GM21528 (cell line): ENCODE data around the gene DAB2.
"Not testable (repeated sequence)": the region's sequence is repeated elsewhere in the genome, so short reads cannot be mapped to it uniquely, and the experiment has no call there.

Experiments used
- ATAC-seq: cut with Tn5 transposase; IDR thresholded peaks from one replicate; pipeline ENCODE4 v1.9.1; 2021; ENCODE audit warnings: mild to moderate bottlenecking, moderate library complexity; ENCODE audit not compliant: unreplicated experiment, low FRiP score

Gene DAB2

DNA sequence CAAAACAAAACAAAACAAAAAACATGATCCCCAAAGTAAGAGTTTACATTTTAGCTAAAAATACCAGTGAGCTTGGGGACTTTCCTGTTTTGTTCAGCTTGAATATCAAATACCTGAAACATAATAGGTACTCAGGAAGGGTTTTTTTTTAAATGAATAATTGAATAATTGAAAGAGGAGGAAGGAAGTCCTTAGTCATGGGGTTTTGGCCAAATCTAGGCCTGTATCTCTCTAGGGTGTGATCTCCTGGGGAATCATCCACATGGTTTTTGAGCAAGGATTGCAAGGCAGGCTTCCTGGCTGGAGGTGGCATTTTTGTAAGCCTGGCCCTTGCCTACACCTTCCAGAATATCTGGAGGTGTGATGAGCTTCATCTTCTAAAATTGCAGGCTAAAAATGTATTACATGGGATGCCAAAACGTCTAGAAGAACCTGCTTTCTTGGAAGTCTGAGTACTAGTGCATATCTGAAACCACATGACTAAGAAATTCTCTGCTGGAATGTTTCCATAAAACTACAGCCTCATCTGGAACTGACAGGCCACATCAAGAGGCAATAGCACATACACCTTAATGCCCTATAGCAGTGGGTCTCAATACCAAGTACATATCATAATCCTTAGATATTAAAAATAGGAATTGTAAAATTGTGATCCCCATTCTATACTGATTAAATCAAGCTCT lies 70.9 kb downstream of the DAB2 start:
- no peak for ATAC-seq

DNA sequence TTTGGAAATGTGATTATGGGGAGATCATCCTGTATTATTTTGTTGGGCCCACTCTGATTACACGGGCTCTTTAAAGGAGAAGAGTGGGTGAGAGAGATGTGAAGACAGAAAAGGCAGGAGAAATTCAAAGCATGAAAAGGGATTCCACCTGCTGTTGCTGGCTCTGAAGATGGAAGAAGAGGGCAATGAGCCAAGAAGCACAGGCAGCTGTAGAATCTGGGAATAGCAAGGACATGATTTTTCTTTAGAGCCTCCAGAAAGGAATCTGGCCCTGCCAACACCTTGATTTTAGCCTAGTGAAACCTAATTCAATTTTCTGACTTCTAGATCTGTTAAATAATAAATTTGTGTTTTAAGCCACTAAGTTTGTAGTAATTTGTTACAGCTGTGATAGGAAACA lies 71.8 kb downstream of the DAB2 start:
- no peak for ATAC-seq

DNA sequence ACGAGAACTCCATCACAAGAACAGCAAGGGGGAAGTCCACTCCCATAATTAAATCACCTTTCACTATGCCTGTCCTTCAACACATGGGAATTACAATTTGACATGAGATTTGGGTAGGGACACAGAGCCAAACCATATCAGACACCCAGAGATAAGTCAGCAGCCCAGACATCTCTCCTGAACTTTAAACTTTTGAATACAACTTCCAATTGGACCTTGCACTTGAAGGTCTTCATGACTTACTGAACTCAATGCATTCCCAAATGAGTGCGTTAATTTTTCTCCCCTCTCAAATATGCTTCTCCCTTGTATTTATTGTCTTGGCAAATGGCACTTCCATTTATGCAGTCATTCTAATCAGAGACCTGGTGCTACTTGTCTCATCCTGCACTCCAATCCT lies 72.6 kb downstream of the DAB2 start:
- no peak for ATAC-seq

DNA sequence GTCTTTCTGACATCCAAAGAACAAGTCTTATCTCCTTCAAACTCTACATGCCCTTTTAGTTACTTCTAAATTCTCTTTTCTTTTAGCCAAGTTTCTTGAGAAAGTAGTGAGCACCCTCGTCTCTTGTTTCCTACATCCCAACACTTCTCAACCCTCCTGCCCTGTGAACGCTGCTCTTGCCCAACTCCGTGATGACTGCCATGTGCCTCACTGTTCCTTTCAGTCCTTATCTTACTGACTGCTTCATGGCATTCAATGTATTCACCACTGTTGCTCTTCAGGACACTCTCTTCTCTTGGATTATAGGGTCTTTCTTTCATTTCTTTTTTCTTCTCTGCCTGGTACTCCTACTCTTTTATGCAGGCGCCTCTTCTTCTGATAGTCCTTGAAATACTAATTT lies 75.3 kb downstream of the DAB2 start:
- ATAC-seq: no peak

DNA sequence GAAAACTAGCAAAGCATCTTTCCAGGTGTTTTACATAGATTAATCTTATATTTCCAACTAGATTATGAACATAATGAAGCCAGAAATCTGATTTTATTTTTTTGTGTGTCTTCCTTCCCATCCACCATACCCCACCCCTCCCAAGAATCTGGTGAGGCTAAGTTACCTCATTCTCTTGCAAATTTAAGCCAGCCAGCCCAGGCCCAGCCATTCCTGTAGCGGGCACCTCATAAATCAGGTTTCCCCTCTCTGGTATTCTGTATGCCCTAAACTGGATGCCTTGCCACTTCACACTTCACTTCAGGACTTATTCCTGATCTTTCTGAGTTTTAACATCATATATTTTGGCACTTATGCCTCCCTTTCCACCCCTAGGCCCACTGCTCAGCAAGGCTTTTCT lies 82.3 kb downstream of the DAB2 start:
- no peak for ATAC-seq

DNA sequence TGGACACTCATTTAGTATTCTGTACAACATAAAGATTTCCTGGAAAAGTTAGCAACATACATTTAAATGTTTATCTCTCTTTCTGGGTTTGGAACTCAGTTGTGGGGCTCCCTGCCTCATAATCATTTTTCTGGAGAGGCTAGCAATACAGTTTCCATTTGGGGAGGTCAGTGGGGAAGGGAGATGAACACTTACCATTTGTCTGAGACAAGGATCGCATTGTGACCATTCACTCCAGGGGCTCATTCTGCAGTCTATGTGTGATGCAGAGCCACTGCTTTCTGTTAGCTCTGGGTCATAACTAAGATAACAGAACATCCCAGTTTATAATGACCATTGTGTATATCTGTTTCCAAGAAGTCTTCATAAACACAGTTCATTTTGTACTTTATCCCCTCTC lies 82.9 kb downstream of the DAB2 start:
- ATAC-seq: no peak

DNA sequence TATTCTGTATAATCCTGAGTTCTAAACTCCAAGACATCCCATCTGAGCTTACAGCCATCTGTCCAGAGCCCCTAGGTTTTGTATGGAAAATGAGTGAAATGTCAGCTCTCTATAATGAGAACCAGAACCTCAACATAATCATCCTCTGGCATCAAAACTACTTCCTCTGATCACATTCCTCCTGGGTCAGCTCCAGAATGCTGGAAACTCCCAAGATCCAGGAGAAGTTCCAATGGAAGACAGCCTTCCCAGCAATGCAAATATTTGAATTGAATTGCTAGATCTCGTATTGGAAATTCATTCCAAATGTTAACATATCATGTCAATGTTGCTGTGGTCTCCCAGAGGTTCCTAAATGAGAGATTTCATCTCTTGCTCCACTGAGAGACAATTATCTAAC lies 84.3 kb downstream of the DAB2 start:
- no peak for ATAC-seq

DNA sequence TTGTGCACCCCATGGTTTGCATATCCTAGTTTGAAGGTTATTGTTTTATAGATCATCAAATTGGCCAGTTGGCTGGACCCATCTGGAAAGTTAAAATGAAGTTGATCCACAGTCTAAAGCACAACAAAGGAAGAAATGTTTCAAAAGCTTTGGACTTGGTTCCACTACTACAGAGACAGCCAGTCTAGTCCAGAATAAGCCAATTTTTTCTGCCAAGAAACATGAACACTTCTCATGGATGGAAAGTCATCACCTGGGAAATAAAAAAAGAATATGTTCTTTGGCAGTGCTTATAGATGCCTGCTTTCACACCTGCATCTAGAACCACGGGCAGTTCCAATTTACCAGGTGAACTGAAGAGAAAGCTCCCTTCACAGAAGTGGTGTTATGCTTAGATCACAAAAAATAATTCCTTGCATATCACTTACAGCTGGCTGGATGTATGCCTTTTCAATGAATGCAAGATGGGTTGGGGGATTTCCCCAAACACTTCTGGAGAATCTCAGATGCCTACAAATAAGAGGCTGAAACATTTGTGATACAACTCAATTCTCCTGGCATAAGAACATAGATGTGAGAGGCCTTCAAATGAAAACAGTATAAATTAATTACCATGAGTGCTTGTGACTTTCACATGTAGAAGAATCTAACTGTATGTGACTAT lies 87.4 kb downstream of the DAB2 start:
- ATAC-seq: no peak

DNA sequence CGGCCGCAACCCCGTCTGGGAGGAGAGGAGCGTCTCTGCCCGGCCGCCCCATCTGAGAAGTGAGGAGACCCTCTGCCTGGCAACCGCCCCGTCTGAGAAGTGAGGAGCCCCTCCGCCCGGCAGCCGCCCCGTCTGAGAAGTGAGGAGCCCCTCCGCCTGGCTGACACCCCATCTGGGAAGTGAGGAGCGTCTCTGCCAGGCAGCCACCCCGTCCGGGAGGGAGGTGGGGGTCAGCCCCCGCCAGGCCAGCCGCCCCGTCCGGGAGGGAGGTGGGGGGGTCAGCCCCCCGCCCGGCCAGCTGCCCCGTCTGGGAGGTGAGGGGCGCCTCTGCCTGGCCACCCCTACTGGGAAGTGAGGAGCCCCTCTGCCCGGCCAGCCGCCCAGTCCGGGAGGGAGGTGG lies 90.5 kb downstream of the DAB2 start:
- not testable (repeated sequence) for ATAC-seq

DNA sequence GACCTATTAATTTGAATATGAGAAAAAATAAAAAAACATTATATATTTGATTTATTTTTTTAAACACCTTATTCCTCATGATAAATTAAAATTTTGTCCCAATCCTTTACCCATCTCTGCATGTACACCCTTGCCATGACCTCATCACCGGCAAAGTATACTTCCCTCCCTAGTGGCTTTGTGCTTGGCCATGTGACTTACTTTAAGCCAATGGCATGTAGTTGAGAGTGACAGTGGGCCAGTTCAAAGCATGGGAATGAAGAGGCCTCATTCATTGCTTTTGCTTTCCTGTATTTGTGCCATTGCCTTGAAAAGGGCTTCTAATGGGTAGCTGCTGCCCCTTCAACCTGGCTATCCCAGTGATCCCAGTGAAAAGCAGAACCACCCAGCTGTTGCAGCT lies 91.7 kb downstream of the DAB2 start:
- no peak for ATAC-seq

DNA sequence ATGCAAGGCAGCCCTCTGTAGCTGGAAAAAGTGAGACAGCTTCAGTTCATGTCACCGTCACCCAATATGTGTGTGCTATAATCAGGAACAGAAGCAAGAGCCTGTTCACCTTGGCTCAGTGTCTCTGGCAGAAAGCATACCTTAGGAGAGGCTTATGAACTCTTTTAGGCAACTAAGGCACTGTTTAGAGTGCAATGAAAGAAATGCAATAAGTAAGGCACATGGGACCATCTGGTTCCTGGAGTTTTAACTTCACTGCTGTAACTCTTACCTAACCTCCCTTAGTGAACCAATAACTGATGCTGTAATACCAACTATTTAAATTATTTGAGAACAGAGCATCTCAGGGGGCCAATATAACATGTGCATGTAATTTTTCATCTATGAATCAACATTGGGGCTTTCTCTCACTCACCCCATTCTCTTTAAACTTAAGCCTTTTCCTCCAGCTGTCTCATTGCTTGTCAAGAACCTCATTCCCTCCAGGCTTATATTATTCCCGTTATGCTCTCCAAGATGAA lies 92.9 kb downstream of the DAB2 start:
- ATAC-seq: no peak

DNA sequence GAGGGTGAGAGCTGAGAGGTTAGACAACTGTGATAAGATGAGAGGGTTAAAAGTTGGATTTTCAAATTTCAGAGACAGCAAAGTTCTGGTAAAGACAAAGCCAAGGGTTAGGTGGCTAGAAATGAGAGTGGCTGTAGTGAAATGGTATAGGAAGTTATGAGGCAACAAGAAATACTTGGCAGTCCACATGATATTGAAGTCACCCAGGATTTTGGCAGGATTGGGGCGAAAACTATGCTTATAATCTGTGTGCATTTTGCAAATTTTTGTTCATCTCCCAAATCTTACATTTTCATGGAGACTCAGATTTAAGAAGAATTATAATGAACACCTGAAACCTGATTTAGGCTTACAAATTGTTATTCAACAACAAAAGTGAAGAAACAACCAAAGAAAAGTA lies 96.0 kb downstream of the DAB2 start:
- ATAC-seq: no peak

DNA sequence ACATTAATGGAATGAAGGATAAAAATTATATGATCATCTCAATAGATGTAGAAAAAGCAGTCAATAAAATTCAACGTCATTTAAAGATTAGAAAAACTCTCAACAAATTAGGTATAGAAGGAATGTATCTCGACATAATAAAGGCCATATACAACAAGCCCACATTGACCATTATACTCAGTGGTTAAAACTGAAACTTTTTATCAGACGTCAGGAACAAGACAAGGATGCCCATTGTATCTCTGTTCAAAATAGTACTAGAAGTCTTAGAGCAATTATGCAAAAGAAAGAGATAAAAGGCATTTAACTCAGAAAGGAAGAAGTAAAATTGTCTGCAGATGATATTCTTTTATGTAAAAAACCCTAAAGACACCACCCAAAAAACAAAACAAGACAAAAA lies 101.2 kb downstream of the DAB2 start:
- no peak for ATAC-seq
